ENCODE data around the gene KRTAP5-4. TPM values are rescaled to one million over a fixed set of nuclear protein-coding genes. Genes with fewer than 3 reads are reported as not detected.
"Not testable (repeated sequence)": the region's sequence is repeated elsewhere in the genome, so short reads cannot be mapped to it uniquely, and the experiment has no call there.

The KRTAP5-4 gene
- total RNA-seq, 2 donors from 2014 or later: not detected

DNA sequence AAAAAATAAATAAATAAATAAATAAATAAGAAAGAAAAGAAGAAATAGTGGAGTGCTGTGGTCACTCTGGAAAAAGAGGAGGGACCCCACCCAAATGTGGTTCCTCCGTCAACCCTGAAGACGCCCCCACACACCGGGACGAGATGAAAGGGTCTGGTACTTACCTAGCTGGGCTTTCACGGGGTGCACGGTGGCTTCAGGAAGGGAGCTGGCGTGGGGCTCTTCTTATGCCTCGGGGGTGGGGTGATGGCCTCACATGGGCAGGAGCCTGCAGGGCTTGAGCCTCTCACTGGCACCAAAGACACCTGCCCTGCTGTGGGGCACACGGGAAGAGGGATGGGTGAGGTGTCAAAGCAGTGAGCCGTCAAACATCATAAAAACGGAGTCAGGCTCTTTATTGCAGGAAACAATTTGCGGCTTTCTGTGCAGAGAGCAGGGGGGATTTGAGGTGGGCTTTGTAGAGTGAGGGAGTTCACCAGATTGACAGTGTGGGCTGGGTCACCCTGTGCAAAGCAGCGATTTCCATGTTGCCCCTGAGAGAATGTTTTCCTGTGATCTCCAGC lies 47.1 kb upstream of the KRTAP5-4 start:
- Histone ChIP-seq H3K36me3 (no peaks in the 10 kb centered on the region), H3K27ac (no peak overlapping the region), H3K4me3 (no peak overlapping the region), H3K9me3 (no peaks in the 10 kb centered on the region), H3K27me3 (replicated peaks; ENCODE audit: insufficient read depth) (no peaks in the 10 kb centered on the region), H3K4me1 (ENCODE audit: control insufficient read depth in 1 of 2, low read depth in 2 of 2) (no peaks in the 10 kb centered on the region)
- TF ChIP-seq CTCF (IDR thresholded peaks at IDR 0.05): no peak
- DNase-seq (ENCODE audit: low spot score) (no peak), ATAC-seq (ENCODE audit: insufficient number of reproducible peaks, low FRiP score, low read depth) (no peak)

DNA sequence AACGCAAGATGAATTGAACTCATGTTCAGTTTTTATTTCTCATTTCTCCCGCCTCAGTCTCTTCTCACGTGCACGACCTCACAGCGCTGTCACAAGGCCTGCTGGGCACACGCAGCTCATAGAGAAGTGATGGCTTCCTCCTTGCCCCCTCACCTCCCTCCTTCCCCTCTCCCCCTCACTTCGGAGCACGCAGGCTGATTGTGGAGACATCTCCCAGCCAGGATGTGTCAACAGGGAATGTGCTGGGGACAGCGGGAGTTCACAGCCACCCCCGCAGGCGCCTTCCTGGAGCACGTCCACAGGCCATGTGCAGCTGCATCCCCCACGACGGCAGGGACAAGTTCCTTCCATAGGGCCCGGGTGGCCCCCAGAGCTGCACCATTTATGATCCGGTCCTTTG lies 46.0 kb upstream of the KRTAP5-4 start:
- no peaks in the 10 kb centered on the region for H3K27me3 ChIP-seq (replicated peaks; ENCODE audit: insufficient read depth)
- H3K9me3 ChIP-seq: no peaks in the 10 kb centered on the region
- H3K36me3 ChIP-seq: no peaks in the 10 kb centered on the region
- TF ChIP-seq CTCF (IDR thresholded peaks at IDR 0.05): no peak
- H3K27ac ChIP-seq: no peak overlapping the region
- H3K4me1 ChIP-seq (ENCODE audit: control insufficient read depth in 1 of 2, low read depth in 2 of 2): no peaks in the 10 kb centered on the region
- no peak overlapping the region for H3K4me3 ChIP-seq
- ATAC-seq (ENCODE audit: insufficient number of reproducible peaks, low FRiP score, low read depth): no peak
- no peak for DNase-seq (ENCODE audit: low spot score)

DNA sequence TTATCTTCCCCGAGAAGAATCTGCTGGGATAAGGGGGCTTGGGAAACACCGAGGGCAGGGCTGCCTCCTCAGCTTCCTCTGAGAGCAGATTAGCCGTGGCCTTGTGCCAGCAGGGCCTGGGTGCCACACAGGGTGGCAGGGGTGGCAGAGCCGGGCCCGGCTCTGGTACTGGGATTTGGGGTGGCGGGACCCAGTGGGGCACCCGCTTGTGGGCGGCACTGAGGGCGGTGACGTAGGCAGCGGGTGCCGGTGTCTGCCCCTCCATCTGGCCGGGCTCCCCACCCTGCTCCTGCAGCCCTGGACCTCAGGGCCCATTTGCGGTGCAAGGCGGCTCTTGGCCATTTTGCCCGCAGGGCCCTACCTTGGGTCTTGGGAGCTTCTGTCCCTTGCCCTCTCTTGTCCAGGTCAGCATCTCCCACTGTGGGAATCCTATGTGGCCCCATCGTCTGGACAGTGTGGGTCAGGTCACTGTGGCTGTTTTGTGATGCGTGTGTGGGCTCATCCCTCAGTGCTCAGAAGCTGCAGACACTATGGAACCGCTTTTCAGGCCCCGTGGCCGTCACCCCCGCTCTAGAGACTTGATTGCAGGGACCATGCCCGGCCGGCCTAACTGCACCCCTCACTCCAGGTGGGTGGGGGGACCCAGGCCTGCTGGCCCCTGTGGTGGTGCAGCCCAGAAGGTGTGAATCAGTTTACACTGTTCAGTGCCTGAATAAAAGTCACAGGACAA lies 45.3 kb upstream of the KRTAP5-4 start:
- H3K27ac ChIP-seq: no peak overlapping the region
- no peak overlapping the region for H3K4me3 ChIP-seq
- TF ChIP-seq CTCF (IDR thresholded peaks at IDR 0.05): no peak
- DNase-seq (ENCODE audit: low spot score) (no peak), ATAC-seq (ENCODE audit: insufficient number of reproducible peaks, low FRiP score, low read depth) (no peak)
- no peaks in the 10 kb centered on the region for H3K9me3 ChIP-seq
- no peaks in the 10 kb centered on the region for H3K4me1 ChIP-seq (ENCODE audit: control insufficient read depth in 1 of 2, low read depth in 2 of 2)
- no peaks in the 10 kb centered on the region for H3K36me3 ChIP-seq
- no peaks in the 10 kb centered on the region for H3K27me3 ChIP-seq (replicated peaks; ENCODE audit: insufficient read depth)

DNA sequence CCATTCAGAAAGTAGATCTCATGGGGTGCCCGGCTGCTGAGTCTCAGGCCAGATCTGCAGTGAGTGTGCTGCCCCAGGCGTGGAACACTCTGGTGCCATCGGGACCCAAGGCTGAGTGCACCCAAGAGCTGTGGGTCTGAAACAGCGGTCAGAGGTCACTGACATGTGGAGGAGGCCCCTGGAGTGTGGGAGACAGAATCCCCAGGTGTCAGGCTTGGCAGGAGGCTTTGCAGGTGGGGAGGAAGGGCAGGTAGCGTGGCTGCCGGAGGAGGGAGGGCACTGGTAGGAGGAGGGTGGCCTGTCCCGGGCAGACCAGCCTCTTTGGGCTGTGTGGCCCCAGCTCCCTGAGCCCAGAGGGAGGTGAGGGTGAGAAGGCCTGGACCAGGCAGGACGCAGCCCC lies 43.4 kb upstream of the KRTAP5-4 start:
- no peak for TF ChIP-seq CTCF (IDR thresholded peaks at IDR 0.05)
- Histone ChIP-seq H3K27me3 (replicated peaks; ENCODE audit: insufficient read depth) (no peaks in the 10 kb centered on the region), H3K9me3 (no peaks in the 10 kb centered on the region), H3K27ac (no peak overlapping the region), H3K4me3 (no peak overlapping the region), H3K36me3 (no peaks in the 10 kb centered on the region), H3K4me1 (ENCODE audit: control insufficient read depth in 1 of 2, low read depth in 2 of 2) (no peaks in the 10 kb centered on the region)
- ATAC-seq (ENCODE audit: insufficient number of reproducible peaks, low FRiP score, low read depth): no peak
- DNase-seq (ENCODE audit: low spot score): no peak

DNA sequence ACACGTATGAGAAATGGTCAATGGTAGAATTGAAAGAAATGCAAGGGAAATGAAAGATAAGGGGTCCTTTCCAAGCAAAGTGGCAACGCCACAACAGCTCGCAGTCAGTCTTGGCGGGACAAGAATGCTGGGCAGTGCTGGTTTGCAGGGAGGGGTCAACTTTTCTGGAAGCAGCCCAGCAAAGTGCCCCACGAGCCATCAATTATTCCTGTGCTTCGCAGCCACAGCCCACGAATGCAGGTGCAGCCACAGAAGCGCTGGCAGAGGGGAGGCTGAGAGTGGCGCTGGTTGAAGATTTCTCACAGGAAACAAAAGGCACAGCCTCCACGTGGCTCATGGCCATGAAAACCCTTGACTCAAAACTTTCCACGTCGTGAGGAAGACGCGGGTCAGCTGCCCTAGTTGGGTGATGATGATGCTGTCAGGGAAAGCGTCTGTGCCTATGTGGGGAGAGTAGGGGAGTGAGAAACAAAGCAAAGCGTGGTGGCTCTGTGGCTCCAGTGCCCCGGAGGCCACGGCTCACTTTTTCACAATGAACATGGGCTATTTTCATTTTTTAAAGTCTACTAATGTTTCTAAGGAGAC lies 40.9 kb upstream of the KRTAP5-4 start:
- not testable (repeated sequence) for H3K27ac ChIP-seq; H3K4me3 ChIP-seq; H3K27me3 ChIP-seq (replicated peaks; ENCODE audit: insufficient read depth); H3K4me1 ChIP-seq (ENCODE audit: control insufficient read depth in 1 of 2, low read depth in 2 of 2); H3K36me3 ChIP-seq; DNase-seq (ENCODE audit: low spot score); ATAC-seq (ENCODE audit: insufficient number of reproducible peaks, low FRiP score, low read depth); H3K9me3 ChIP-seq

DNA sequence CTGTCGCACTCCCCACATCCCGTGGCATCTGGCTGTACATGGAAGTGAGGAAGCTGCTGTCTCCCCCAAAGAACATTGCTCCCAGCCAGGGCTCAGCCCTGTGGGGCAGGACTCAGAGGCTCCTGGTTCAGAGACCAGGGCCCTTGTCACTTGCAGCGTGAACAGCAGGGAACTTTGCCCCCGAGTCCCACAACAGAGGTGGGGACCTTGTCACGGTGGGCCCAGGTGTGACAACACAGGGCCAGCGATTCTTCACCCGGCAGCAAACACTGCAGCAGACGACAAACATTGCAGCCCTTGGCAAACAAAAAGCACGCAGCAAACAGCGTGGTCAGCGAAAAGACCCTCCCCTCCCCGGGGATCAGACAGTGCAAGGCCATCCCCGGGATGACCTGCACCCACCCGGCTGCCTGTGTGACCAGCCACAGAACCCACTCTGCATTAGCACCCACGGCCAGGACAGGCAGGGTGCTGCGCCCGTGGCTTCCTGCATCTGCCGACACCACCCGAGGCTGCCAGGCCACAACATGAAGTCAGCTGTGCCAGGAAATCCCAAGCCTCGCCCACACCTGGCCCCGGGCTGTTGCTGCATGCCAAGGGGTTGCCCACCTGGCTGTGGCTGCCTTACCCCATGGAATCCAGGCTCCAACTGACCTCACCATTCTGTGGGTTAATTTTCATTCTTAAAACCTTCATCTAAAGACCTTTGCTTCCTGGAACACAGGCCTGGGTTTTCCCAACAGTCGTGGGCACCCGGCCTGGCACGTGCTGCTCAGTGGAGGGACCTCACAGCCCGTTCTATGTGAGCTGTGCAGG lies 39.7 kb upstream of the KRTAP5-4 start:
- not testable (repeated sequence) for H3K27me3 ChIP-seq (replicated peaks; ENCODE audit: insufficient read depth); H3K27ac ChIP-seq; H3K36me3 ChIP-seq; DNase-seq (ENCODE audit: low spot score); H3K9me3 ChIP-seq; H3K4me3 ChIP-seq; H3K4me1 ChIP-seq (ENCODE audit: control insufficient read depth in 1 of 2, low read depth in 2 of 2); ATAC-seq (ENCODE audit: insufficient number of reproducible peaks, low FRiP score, low read depth)

Measured in thoracic aorta (tissue), 2 donors.